ENCODE data around the gene EVA1B. TPM values are rescaled to one million over a fixed set of nuclear protein-coding genes. Genes with fewer than 3 reads are reported as not detected.

Gene EVA1B
- total and polyA plus RNA-seq, 2 of the 13 experiments (the other 11 are each of a cell fraction or from before 2014, with no cell fraction given) = 3.9 to 6.6 TPM

GRCh38 chr1:36367798-36368197 lies 44.4 kb upstream of the EVA1B start:
- Histone ChIP-seq H3K4me1 (ENCODE audit: insufficient read depth, low read length) (peaks cover 26% of the 10 kb centered on the region), H3K27ac (ENCODE audit: extremely low read length, insufficient read depth, low read length) (no peak overlapping the region), H3K79me2 (ENCODE audit: insufficient read depth, low read length) (peaks cover 24% of the 10 kb centered on the region), H3K4me3 (replicated peaks in 1 of 3; ENCODE audit: insufficient read depth in 1 of 3, low read depth in 2 of 3, low read length in 3 of 3) (no peak overlapping the region), H3K9me3 (ENCODE audit: low read length) (no peaks in the 10 kb centered on the region), H2AFZ (ENCODE audit: low read length) (no peak overlapping the region), H3K36me3 (replicated peaks in 1 of 2; ENCODE audit: control insufficient read depth in 1 of 2, insufficient read depth in 2 of 2, low read length in 2 of 2) (peaks cover 10 to 44% of the 10 kb centered on the region in 2 experiments), H3K9ac (ENCODE audit: insufficient read depth, low read depth, low read length) (no peak overlapping the region), H4K20me1 (ENCODE audit: insufficient read depth, low read length) (no peaks in the 10 kb centered on the region), H3K4me2 (ENCODE audit: low read depth, low read length) (no peak overlapping the region), H3K27me3 (ENCODE audit: control insufficient read depth in 1 of 2, insufficient read depth in 2 of 2, low read length in 2 of 2) (no peaks in the 10 kb centered on the region)
- in situ Hi-C loops (cut with HindIII; ENCODE audit: extremely low pct_ligation_motif_present, low pct_unique_long_range_greater_than_20kb) = no loop called here
- intact Hi-C loops (cut with micrococcal nuclease; ENCODE audit: unreplicated experiment) = loop anchor here (2.0 kb wide), 1 partner anchor 53 kb away; no protein-coding TSS in a partner anchor
- no peak for FAIRE-seq
- TF ChIP-seq ZNF10 (CRISPR knock-in tag; IDR thresholded peaks at IDR 0.05; ENCODE audit: borderline replicate concordance, low read depth) = no peak
- no peak for TF ChIP-seq GABPA (IDR thresholded peaks at IDR 0.05; ENCODE audit: low read depth, low read length)
- no peak for TF ChIP-seq GABPA (CRISPR knock-in tag; IDR thresholded peaks at IDR 0.05; ENCODE audit: low read depth)
- no TSS peak for BruUV-seq (replicated peaks)
- POLR2A ChIA-PET = interaction anchor here (1.7 kb wide), 1 partner anchor 33 kb away, joined by 4 read pairs; no protein-coding TSS in a partner anchor
- CTCF ChIA-PET (ENCODE audit: low intra/inter-chr PET ratio, low total read pairs) = no interaction called here
- no peak for DNase-seq (ENCODE audit: low spot score)
- WGBS (ENCODE audit: low lambda C conversion rate) = 94% methylated on average over 4 of the region's 4 CpGs
- ATAC-seq = no peak

- CTCF ChIA-PET (ENCODE audit: low intra/inter-chr PET ratio, low total read pairs) = no interaction called here
- H3K4me2 ChIP-seq (ENCODE audit: low read depth, low read length) = no peak overlapping the region
- H3K79me2 ChIP-seq (ENCODE audit: insufficient read depth, low read length) = peaks cover 17% of the 10 kb centered on the region
- intact Hi-C loops (cut with micrococcal nuclease; ENCODE audit: unreplicated experiment) (no loop called here), in situ Hi-C loops (cut with HindIII; ENCODE audit: extremely low pct_ligation_motif_present, low pct_unique_long_range_greater_than_20kb) (no loop called here)
- H3K27me3 ChIP-seq (ENCODE audit: control insufficient read depth in 1 of 2, insufficient read depth in 2 of 2, low read length in 2 of 2) = no peaks in the 10 kb centered on the region
- peaks cover 14 to 47% of the 10 kb centered on the region in 2 experiments for H3K36me3 ChIP-seq (replicated peaks in 1 of 2; ENCODE audit: control insufficient read depth in 1 of 2, insufficient read depth in 2 of 2, low read length in 2 of 2)
- 99% methylated on average over 4 of the region's 5 CpGs for WGBS (ENCODE audit: low lambda C conversion rate)
- H3K9ac ChIP-seq (ENCODE audit: insufficient read depth, low read depth, low read length) = no peak overlapping the region
- no peak overlapping the region for H2AFZ ChIP-seq (ENCODE audit: low read length)
- H4K20me1 ChIP-seq (ENCODE audit: insufficient read depth, low read length) = no peaks in the 10 kb centered on the region
- no peaks in the 10 kb centered on the region for H3K9me3 ChIP-seq (ENCODE audit: low read length)
- ATAC-seq (no peak), FAIRE-seq (no peak), DNase-seq (ENCODE audit: low spot score) (no peak)
- POLR2A ChIA-PET = interaction anchor here (1.7 kb wide), 1 partner anchor 34 kb away, joined by 4 read pairs; no protein-coding TSS in a partner anchor
- H3K27ac ChIP-seq (ENCODE audit: extremely low read length, insufficient read depth, low read length) = no peak overlapping the region
- peaks cover 28% of the 10 kb centered on the region for H3K4me1 ChIP-seq (ENCODE audit: insufficient read depth, low read length)
- no peak overlapping the region for H3K4me3 ChIP-seq (replicated peaks in 1 of 3; ENCODE audit: insufficient read depth in 1 of 3, low read depth in 2 of 3, low read length in 3 of 3)
- no TSS peak for BruUV-seq (replicated peaks)
- TF ChIP-seq BORCS8-MEF2B (CRISPR knock-in tag; IDR thresholded peaks at IDR 0.05) = no peak
- TF ChIP-seq ZNF546 (CRISPR knock-in tag; conservative IDR thresholded peaks at IDR 0.05) = no peak
- TF ChIP-seq YY1 (IDR thresholded peaks at IDR 0.05; ENCODE audit: insufficient read depth, insufficient replicate concordance, low read depth, low read length) = no peak
- TF ChIP-seq ZNF30 (CRISPR knock-in tag; IDR thresholded peaks at IDR 0.05) = no peak
- no peak for TF ChIP-seq XRCC5 (optimal IDR thresholded peaks at IDR 0.05; ENCODE audit: low read length)
- no peak for TF ChIP-seq PRDM4 (CRISPR knock-in tag; IDR thresholded peaks at IDR 0.05; ENCODE audit: borderline replicate concordance)
- TF ChIP-seq SNAPC2 (CRISPR knock-in tag; IDR thresholded peaks at IDR 0.05) = no peak
- TF ChIP-seq ZBTB4 (CRISPR knock-in tag; IDR thresholded peaks at IDR 0.05; ENCODE audit: borderline replicate concordance) = no peak
- TF ChIP-seq DNMT3B (CRISPR knock-in tag; conservative IDR thresholded peaks at IDR 0.05) = no peak
- TF ChIP-seq NCOA2 (CRISPR knock-in tag; IDR thresholded peaks at IDR 0.05) = no peak
Measured at GRCh38 chr1:36367066-36367465, 43.6 kb upstream of the EVA1B start.
